ENCODE results near the gene GET4.

DNA sequence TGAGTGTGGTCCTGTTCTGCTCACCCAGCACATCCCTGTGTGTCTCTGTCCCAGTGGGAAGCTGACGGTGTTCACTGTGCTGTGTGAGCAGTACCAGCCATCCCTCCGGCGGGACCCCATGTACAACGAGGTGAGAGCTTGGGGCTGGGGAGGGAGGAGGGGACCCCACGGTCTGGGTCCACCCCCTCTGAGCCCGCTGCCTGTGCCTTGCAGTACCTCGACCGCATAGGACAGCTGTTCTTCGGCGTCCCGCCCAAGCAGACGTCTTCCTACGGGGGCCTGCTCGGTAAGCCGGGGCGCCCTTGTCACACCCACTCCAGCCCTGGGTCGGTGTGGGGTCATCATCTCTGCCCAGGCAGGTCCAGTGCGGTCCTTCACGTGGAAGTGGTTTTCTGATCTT is 17.3 kb downstream of the GET4 start:
- TF ChIP-seq GATA2 (IDR thresholded peaks at IDR 0.05; ENCODE audit: low read depth, low read length) (no peak), GATA3 (IDR thresholded peaks at IDR 0.05; ENCODE audit: low read depth, low read length) (no peak)

Data from SH-SY5Y (cell line).